Endothelial cell of umbilical vein (primary cell): ENCODE measurements around the gene SLC1A7. TPM values are rescaled to one million over a fixed set of nuclear protein-coding genes. Genes with fewer than 3 reads are reported as not detected.

Experiments used
- BruUV-seq: library from RNA; stranded (reverse); fragments of 400-500 nt; replicated peaks from 2 replicates; lab custom pipeline; 2021; lab: Mats Ljungman, UMichigan
- CTCF ChIA-PET: fragments of 300-600, 350-600 bp; sonication (Branson Sonifier 250); formaldehyde crosslinking; loops from one replicate; lab custom pipeline; 2021; ENCODE audit warnings: antibody characterized with exemption, inconsistent platforms; lab: Charles Lee
- POLR2A ChIA-PET: fragments of 300-600, 350-600 bp; sonication (Branson Sonifier 250); formaldehyde crosslinking; loops from one replicate; lab custom pipeline; 2021; ENCODE audit warnings: antibody characterized with exemption, inconsistent platforms; lab: Charles Lee
- DNase-seq: peaks from one replicate; pipeline ENCODE4 v3.0.0-alpha.2; 2011; ENCODE audit warnings: low read depth, low spot score
- FAIRE-seq: peaks from 2 replicates; lab custom pipeline; 2011; peaks lifted over from hg19 to GRCh38; lab: Jason Lieb, UNC
- H2AFZ ChIP-seq: 2 replicates; pipeline ENCODE4 v1.6.0; 2012; ENCODE audit warnings: low read depth, low read length, control low read depth, inconsistent platforms
- H3K27ac ChIP-seq: 2 replicates; pipeline ENCODE4 v1.5.1; 2011; ENCODE audit warnings: low read depth, mild to moderate bottlenecking, control low read depth, low read length, moderate library complexity; ENCODE audit not compliant: insufficient read depth
- H3K27me3 ChIP-seq, 2 experiments: 2 replicates each; pipeline versions ENCODE4 v1.6.0 to v1.6.1; 2011; ENCODE audit warnings: low read length in 2 of 2, mixed read lengths in 1 of 2; ENCODE audit not compliant: control insufficient read depth in 2 of 2, insufficient read depth in 2 of 2
- H3K36me3 ChIP-seq, 2 experiments: 2 replicates in 1 of 2; 3 replicates in 1 of 2; pipeline ENCODE4 v1.5.1; 2011; ENCODE audit warnings: low read length in 2 of 2, mild to moderate bottlenecking in 1 of 2, moderate library complexity in 1 of 2; ENCODE audit not compliant: control insufficient read depth in 2 of 2, insufficient read depth in 2 of 2; ENCODE audit errors: extremely low read depth in 1 of 2
- H3K4me1 ChIP-seq: 3 replicates; pipeline ENCODE4 v1.5.1; 2011; ENCODE audit warnings: mild to moderate bottlenecking, low read length; ENCODE audit not compliant: control insufficient read depth, insufficient read depth; ENCODE audit errors: extremely low read depth
- H3K4me2 ChIP-seq: 2 replicates; pipeline ENCODE4 v1.6.1; 2011; ENCODE audit warnings: low read length, control low read depth, mixed read lengths; ENCODE audit not compliant: insufficient read depth
- H3K4me3 ChIP-seq, 3 experiments: fragments of 200-600 bp in 1 of 3; sonication (generic), shearing (Covaris generic) in 1 of 3; replicated peaks in 1 of 3; 2 replicates each; pipeline ENCODE4 v1.5.1; 2011 to 2016; ENCODE audit warnings: control low read depth in 3 of 3, low read length in 3 of 3, mild to moderate bottlenecking in 2 of 3, inconsistent platforms in 1 of 3, low read depth in 1 of 3, moderate library complexity in 1 of 3; ENCODE audit not compliant: insufficient read depth in 1 of 3
- H3K79me2 ChIP-seq: 2 replicates; pipeline ENCODE4 v1.6.0; 2012; ENCODE audit warnings: low read length, inconsistent platforms; ENCODE audit not compliant: control insufficient read depth, insufficient read depth
- H3K9ac ChIP-seq: replicated peaks from 2 replicates; pipeline ENCODE3; 2011; ENCODE audit warnings: low read length, control low read depth; ENCODE audit not compliant: insufficient read depth; ENCODE audit errors: extremely low read depth
- H3K9me1 ChIP-seq: replicated peaks from 3 replicates; pipeline ENCODE4 v1.6.0; 2011; ENCODE audit warnings: mild to moderate bottlenecking, low read length; ENCODE audit not compliant: control insufficient read depth, insufficient read depth; ENCODE audit errors: extremely low read depth
- H3K9me3 ChIP-seq: replicated peaks from 2 replicates; pipeline ENCODE4 v1.5.1; 2012; ENCODE audit warnings: low read length, inconsistent platforms; ENCODE audit not compliant: control insufficient read depth, insufficient read depth
- H4K20me1 ChIP-seq: replicated peaks from 2 replicates; pipeline ENCODE3; 2011; ENCODE audit warnings: mild to moderate bottlenecking, low read length; ENCODE audit not compliant: control insufficient read depth, insufficient read depth; ENCODE audit errors: extremely low read depth
- EZH2 ChIP-seq: IDR thresholded peaks from 2 replicates; pipeline ENCODE4 v1.6.1; 2012; ENCODE audit warnings: borderline replicate concordance, low read depth, mild to moderate bottlenecking, moderate library complexity, low read length, inconsistent platforms; ENCODE audit not compliant: severe bottlenecking
- FOS ChIP-seq: IDR thresholded peaks from 2 replicates; pipeline ENCODE4 v1.6.1; 2011; ENCODE audit warnings: mild to moderate bottlenecking, low read length, moderate library complexity, borderline replicate concordance; ENCODE audit not compliant: insufficient read depth
- GATA2 ChIP-seq: IDR thresholded peaks from 2 replicates; pipeline ENCODE4 v1.7.0; 2011; ENCODE audit warnings: low read depth, mild to moderate bottlenecking, moderate library complexity, mixed read lengths, low read length; ENCODE audit not compliant: insufficient read length, insufficient read depth
- JUN ChIP-seq: IDR thresholded peaks from 2 replicates; pipeline ENCODE4 v1.6.1; 2011; ENCODE audit warnings: borderline replicate concordance, low read depth; ENCODE audit not compliant: insufficient read length, insufficient read depth
- MYC ChIP-seq: IDR thresholded peaks from one replicate; pipeline ENCODE4 v1.6.1; 2011; ENCODE audit warnings: mild to moderate bottlenecking, low read depth, low read length
- POLR2A ChIP-seq: IDR thresholded peaks from 2 replicates; pipeline ENCODE4 v1.6.1; 2012; ENCODE audit warnings: low read depth, mild to moderate bottlenecking, control low read depth, low read length
- POLR2AphosphoS5 ChIP-seq: IDR thresholded peaks from 2 replicates; pipeline ENCODE4 v1.6.1; 2012; ENCODE audit warnings: low read depth, mild to moderate bottlenecking, control low read depth, low read length, moderate library complexity; ENCODE audit not compliant: insufficient read depth
- dilution Hi-C: fragments of 300-500 bp; cut with MboI; formaldehyde crosslinking; loops from one replicate; pipeline ENCODE4 v1.15.0; 2019; ENCODE audit warnings: low sequenced_read_pairs; ENCODE audit not compliant: extremely low pct_ligation_motif_present
- intact Hi-C: fragments of 100-400 bp; cut with micrococcal nuclease; formaldehyde crosslinking; loops from one replicate; pipeline ENCODE4 v1.10.0; 2022
- polyA plus RNA-seq, 4 experiments: library from polyadenylated mRNA; depleted of rRNA in 3 of 4; stranded (reverse) in 3 of 4; unstranded in 1 of 4; fragments of >200 nt; gene quantifications; 2 replicates each; pipeline versions ENCODE4 v1.2.1 to v1.2.3, GENCODE V29; 2011 to 2012; ENCODE audit warnings: missing spikeins in 1 of 4
- small RNA-seq: library from RNA; depleted of rRNA; stranded (forward); fragments of <200 nt; gene quantifications from one replicate; pipeline ENCODE3, GENCODE V24; 2012; ENCODE audit warnings: low replicate concordance, low read depth; ENCODE audit not compliant: insufficient read depth, insufficient read length
- total RNA-seq: library from RNA; stranded (reverse); gene quantifications from 2 replicates; pipeline ENCODE4 v1.2.3, GENCODE V29; 2021
- TF ChIP-seq, protein P1 (sequence below): IDR thresholded peaks from 2 replicates; pipeline ENCODE4 v1.6.1; 2011; ENCODE audit not compliant: insufficient read depth, insufficient read length
- TF ChIP-seq, protein P2 (sequence below), 2 donors: IDR thresholded peaks; 1 replicate in 1 of 2; 2 replicates in 1 of 2; pipeline ENCODE4 v1.5.1; 2011; ENCODE audit warnings: low read length in 2 of 2, mild to moderate bottlenecking in 2 of 2, moderate library complexity in 2 of 2, control low read depth in 1 of 2, inconsistent platforms in 1 of 2, low read depth in 1 of 2; ENCODE audit not compliant: insufficient read depth in 1 of 2; ENCODE audit errors: extremely low read depth in 1 of 2

SLC1A7 gene
- total and polyA plus RNA-seq, 2 donors (not counting 3 experiments of a cell fraction or from before 2014, with no cell fraction given) = not detected

DNA sequence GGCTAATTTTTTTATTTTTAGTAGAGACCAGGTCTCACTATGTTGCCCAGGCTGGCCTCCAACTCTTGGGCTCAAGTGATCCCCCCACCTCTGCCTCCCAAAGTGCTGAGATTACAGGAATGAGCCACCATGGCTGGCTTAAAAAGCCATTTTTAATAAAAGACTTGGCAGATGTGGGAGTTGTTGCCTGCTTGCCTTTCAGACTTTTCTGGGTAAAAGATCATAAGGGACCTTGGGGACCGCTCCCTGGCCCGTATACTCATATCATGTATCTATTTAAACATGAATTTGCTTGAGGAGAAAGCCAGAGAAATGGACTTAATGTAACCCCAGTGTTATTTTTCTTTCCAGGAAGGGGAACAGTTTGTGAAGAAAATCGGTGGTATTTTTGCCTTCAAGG is 103.9 kb downstream of the SLC1A7 start:
- dilution Hi-C loops = no loop called here
- intact Hi-C loops = no loop called here
- ChIA-PET CTCF (no interaction called here), POLR2A (interaction anchor here (0.6 kb wide), 1 partner anchor 15 kb away, joined by 4 read pairs; no protein-coding TSS in a partner anchor)
- Histone ChIP-seq H3K4me3 (no peak overlapping the region), H3K36me3 (peaks cover 5 to 11% of the 10 kb centered on the region in 2 experiments), H3K9ac (no peak overlapping the region), H3K9me3 (no peaks in the 10 kb centered on the region), H4K20me1 (no peaks in the 10 kb centered on the region), H3K79me2 (no peaks in the 10 kb centered on the region), H3K27me3 (no peaks in the 10 kb centered on the region), H3K4me2 (no peak overlapping the region), H2AFZ (no peak overlapping the region), H3K9me1 (no peaks in the 10 kb centered on the region), H3K27ac (no peak overlapping the region), H3K4me1 (no peaks in the 10 kb centered on the region)
- no TSS peak for BruUV-seq
- DNase-seq (no peak), FAIRE-seq (no peak)
- TF ChIP-seq POLR2A (no peak), FOS (no peak), GATA2 (no peak), EZH2 (no peak), JUN (no peak), POLR2AphosphoS5 (no peak), MYC (no peak)
- TF ChIP-seq, protein P1, sequence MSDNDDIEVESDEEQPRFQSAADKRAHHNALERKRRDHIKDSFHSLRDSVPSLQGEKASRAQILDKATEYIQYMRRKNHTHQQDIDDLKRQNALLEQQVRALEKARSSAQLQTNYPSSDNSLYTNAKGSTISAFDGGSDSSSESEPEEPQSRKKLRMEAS = no peak
- TF ChIP-seq, protein P2, sequence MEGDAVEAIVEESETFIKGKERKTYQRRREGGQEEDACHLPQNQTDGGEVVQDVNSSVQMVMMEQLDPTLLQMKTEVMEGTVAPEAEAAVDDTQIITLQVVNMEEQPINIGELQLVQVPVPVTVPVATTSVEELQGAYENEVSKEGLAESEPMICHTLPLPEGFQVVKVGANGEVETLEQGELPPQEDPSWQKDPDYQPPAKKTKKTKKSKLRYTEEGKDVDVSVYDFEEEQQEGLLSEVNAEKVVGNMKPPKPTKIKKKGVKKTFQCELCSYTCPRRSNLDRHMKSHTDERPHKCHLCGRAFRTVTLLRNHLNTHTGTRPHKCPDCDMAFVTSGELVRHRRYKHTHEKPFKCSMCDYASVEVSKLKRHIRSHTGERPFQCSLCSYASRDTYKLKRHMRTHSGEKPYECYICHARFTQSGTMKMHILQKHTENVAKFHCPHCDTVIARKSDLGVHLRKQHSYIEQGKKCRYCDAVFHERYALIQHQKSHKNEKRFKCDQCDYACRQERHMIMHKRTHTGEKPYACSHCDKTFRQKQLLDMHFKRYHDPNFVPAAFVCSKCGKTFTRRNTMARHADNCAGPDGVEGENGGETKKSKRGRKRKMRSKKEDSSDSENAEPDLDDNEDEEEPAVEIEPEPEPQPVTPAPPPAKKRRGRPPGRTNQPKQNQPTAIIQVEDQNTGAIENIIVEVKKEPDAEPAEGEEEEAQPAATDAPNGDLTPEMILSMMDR (IDR thresholded peaks at IDR 0.05; ENCODE audit: extremely low read depth in 1 of 2, insufficient read depth in 1 of 2, low read depth in 1 of 2, low read length in 2 of 2) = no peak

Small RNAs within 50 kb of the gene (small RNA-seq; reads per million reads assigned to genes)
- not detected for gene HIGD1AP11

Other genes starting within 250 kb of the SLC1A7 start
- gene ECHDC2, start 220.9 kb downstream of the SLC1A7 start, total RNA-seq = 56.8 and 69.9 TPM in 2 replicates
- 38.3 and 38.7 TPM in 2 replicates for gene ECHDC2, start 220.9 kb downstream of the SLC1A7 start, polyA plus RNA-seq
- gene SCP2, start 215.4 kb downstream of the SLC1A7 start, total RNA-seq = 92.7 and 101 TPM in 2 replicates
- gene SCP2, start 215.4 kb downstream of the SLC1A7 start, polyA plus RNA-seq = 26.5 and 42.4 TPM in 2 replicates
- gene PODN, start 80.4 kb downstream of the SLC1A7 start, total RNA-seq = 1.5 and 2.0 TPM in 2 replicates
- 1.3 and 1.4 TPM in 2 replicates for gene PODN, start 80.4 kb downstream of the SLC1A7 start, polyA plus RNA-seq
- gene CPT2, start 54.2 kb upstream of the SLC1A7 start, total RNA-seq = 10.4 and 11.6 TPM in 2 replicates
- gene CPT2, start 54.2 kb upstream of the SLC1A7 start, polyA plus RNA-seq = 10.6 and 11.5 TPM in 2 replicates
- gene CZIB, start 78.0 kb upstream of the SLC1A7 start, total RNA-seq = 58.7 and 60.1 TPM in 2 replicates
- gene CZIB, start 78.0 kb upstream of the SLC1A7 start, polyA plus RNA-seq = 62.8 and 65.9 TPM in 2 replicates
- 59.8 and 60.1 TPM in 2 replicates for gene MAGOH, start 95.9 kb upstream of the SLC1A7 start, total RNA-seq
- 16.0 and 25.9 TPM in 2 replicates for gene MAGOH, start 95.9 kb upstream of the SLC1A7 start, polyA plus RNA-seq
- gene LRP8, start 185.4 kb upstream of the SLC1A7 start, total RNA-seq = 57.1 and 62.2 TPM in 2 replicates
- gene LRP8, start 185.4 kb upstream of the SLC1A7 start, polyA plus RNA-seq = 32.7 and 40.9 TPM in 2 replicates